HG03066 (cell line): Measurements from ENCODE around the gene HK1.

Experiments used
- ATAC-seq: cut with Tn5 transposase; IDR thresholded peaks from one replicate; pipeline ENCODE4 v1.9.1; 2021; ENCODE audit warnings: low read depth; ENCODE audit not compliant: unreplicated experiment

Gene HK1

GRCh38 chr10:69366738-69367137 lies 88.4 kb downstream of the HK1 start:
- ATAC-seq, result no peak

DNA sequence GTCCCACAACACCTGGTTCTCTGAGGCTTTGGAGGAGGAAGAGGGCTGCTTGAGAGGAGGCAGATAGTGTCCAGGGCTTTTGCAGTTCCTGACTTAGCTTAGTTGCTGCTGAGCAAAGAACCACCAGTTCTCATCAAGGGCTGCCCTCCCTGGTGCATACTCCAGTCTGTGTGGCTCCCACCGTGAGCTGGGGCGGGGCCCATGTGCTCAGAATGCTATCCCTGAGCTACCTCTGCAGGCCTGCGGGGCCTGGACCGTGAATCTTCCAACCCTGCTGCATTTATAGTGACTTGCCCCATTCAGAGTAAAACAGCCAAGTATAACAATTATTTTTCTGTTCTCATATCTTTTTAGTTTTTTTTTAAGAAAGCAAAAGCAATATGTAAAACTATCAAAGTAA lies 89.2 kb downstream of the HK1 start:
- no peak for ATAC-seq

GRCh38 chr10:69372126-69372980 lies 94.1 kb downstream of the HK1 start:
- ATAC-seq, result no peak

DNA sequence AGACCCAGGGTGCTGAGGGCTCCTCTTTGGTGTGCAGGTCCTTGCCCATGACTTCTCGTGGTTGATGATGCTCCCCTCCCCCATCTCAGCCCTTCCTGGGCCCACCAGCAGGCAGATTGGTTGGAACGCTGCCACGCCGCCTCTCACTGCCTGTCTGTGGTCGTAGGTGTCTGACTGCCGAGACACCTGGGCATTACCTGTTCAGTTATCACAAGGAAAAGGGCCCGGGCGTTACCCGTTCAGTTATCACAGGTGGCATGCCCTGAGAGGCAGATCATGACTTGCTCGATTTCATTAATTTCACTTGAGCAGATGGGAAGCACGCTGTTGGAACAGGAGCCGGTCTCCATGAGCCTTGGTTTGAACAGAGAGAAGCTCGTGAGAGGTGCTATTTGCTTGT lies 95.9 kb downstream of the HK1 start:
- no peak for ATAC-seq

DNA sequence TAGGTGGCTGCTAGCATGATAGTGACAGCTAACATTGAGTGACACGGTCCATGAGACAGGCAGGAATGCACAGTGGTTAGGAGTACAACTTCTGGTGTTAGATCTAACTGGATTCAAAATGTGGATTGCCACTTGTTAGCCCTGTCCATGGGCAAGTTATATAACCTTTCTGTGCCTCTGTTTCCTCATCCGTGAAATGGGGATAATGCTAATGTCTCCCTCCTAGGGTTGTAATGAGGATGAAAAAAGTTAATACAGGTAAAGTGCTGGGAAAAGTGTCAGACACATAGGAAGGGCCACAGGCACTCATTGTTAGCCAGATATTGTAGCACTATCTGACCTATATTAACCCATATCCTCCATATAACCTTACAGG lies 96.6 kb downstream of the HK1 start:
- ATAC-seq, result no peak

- no peak for ATAC-seq
Observed at GRCh38 chr10:69375307-69376151, 97.2 kb downstream of the HK1 start.

DNA sequence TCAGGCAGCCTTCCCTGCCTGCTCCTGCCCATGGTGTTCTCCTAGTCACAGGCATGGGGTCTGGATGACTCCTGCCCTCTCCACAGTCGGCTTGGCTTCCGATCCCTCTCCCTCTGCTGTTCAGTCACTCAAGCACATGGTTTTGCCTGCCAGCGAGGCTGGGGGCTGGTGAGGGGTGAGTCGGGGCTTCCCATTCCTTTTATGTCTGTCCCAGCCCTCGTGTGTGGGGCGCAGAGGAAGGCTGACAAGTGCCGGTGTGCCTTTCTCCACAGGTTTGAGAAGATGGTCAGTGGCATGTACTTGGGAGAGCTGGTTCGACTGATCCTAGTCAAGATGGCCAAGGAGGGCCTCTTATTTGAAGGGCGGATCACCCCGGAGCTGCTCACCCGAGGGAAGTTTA lies 98.4 kb downstream of the HK1 start:
- no peak for ATAC-seq

GRCh38 chr10:69377191-69377590 lies 98.9 kb downstream of the HK1 start:
- ATAC-seq, result no peak

GRCh38 chr10:69377933-69378332 lies 99.6 kb downstream of the HK1 start:
- no peak for ATAC-seq

DNA sequence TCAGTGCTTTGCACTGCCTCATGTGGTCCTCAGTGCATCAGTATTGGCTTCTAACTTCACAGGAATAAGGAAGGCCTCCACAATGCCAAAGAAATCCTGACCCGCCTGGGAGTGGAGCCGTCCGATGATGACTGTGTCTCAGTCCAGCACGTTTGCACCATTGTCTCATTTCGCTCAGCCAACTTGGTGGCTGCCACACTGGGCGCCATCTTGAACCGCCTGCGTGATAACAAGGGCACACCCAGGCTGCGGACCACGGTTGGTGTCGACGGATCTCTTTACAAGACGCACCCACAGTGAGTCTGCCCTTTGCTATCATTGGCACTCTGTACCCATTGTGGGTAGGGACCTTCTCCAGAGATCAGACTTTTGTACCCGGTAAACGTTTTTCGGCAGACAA lies 101.5 kb downstream of the HK1 start:
- no peak for ATAC-seq

DNA sequence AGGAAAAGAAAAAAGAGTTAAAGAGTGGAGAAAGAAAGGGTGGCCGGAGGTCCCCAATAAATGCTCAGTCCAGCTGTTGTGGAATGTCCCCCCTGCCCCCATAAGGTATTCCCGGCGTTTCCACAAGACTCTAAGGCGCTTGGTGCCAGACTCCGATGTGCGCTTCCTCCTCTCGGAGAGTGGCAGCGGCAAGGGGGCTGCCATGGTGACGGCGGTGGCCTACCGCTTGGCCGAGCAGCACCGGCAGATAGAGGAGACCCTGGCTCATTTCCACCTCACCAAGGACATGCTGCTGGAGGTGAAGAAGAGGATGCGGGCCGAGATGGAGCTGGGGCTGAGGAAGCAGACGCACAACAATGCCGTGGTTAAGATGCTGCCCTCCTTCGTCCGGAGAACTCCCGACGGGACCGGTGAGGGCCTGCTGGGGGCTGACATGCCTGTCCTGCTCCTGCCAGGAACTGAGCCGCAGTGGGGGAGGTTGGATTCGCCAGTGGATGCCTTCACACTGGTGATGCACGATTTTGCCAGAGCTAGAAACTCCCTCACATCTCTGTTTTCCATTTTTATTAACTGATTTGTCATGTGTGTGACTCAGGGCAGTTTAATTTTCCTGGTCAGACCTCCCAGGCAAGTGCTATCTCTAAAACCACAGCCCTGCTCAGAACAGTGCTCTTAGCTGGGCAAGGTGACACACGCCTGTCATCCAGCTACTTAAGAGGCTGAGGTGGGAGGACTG lies 104.3 kb downstream of the HK1 start:
- ATAC-seq, result no peak

DNA sequence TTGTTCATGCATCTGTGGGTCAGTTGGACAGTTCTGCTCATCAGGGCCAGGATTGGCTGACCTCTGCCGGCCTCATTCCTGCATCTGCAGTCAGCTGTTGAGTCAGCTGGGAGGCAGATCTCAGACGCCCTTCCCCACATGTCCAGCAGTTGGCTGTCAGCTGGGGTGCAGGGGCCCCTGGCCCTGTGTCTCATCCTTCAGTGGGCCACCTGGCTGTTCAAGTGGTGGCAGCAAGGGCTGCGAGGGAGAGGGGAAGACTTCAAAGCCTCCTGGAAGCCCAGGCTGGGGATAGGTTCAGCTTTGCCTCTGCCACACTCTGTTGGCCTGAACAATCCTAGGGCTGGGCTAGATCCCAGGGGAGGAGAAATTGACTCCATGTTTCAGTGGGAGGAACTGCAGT lies 105.3 kb downstream of the HK1 start:
- no peak for ATAC-seq

DNA sequence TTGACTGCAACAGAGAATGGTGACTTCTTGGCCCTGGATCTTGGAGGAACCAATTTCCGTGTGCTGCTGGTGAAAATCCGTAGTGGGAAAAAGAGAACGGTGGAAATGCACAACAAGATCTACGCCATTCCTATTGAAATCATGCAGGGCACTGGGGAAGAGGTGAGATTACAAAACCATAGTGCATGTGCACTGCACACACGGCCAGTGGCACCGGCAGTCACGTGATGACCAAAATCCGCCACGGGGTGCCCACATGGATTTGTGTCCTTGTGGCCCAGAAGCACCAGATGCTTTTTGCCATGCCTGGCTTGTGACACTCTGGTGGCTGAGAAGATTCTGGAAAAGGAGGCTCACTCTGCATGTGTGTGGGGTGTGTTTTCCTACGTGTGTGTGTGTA lies 106.0 kb downstream of the HK1 start:
- ATAC-seq, result no peak

- no peak for ATAC-seq
Observed at GRCh38 chr10:69385454-69386350, 107.4 kb downstream of the HK1 start.

- no peak for ATAC-seq
Observed at GRCh38 chr10:69387500-69387899, 109.2 kb downstream of the HK1 start.

DNA sequence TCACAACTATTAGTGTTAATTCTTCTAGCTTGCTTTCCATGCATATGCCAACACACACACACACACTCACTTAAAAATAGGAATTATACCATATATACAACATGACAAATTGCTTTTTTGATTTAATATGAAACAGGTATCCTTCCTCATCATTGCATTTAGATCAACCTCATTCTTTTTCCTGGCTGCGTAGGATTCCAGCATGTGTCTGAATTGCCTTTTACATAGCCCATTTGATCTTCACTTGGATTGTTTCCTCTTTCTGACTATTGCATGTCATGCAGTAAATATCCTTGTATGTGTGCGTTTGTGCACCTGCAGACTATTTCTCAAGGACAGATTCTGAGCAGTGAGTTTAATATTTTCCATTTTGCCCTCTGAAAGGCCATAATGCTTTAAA lies 110.2 kb downstream of the HK1 start:
- no peak for ATAC-seq

GRCh38 chr10:69389827-69390490 lies 111.7 kb downstream of the HK1 start:
- no peak for ATAC-seq

- no peak for ATAC-seq
Observed at GRCh38 chr10:69391158-69391557, 112.9 kb downstream of the HK1 start.

GRCh38 chr10:69392481-69393000 lies 114.2 kb downstream of the HK1 start:
- peak; percentile 82 for ATAC-seq
